T-helper 9 cell (primary cell): ENCODE results near the gene TSGA10IP.

Experiments
- DNase-seq: peaks from one replicate; pipeline ENCODE4 v3.0.0-alpha.2; 2020
- total RNA-seq, 2 donors: gene quantifications; one replicate each; lab custom pipeline; 2026; lab: John Stamatoyannopoulos, UW

TSGA10IP gene
- 0 to 0.14 reads per million in 2 donors for total RNA-seq

GRCh38 chr11:65945430-65945911 is at the start of gene TSGA10IP:
Gene TSGA10IP (plus strand): TSS chr11:65945480. CDS start chr11:65945676, 196 bp downstream.
- no peak for DNase-seq

DNA sequence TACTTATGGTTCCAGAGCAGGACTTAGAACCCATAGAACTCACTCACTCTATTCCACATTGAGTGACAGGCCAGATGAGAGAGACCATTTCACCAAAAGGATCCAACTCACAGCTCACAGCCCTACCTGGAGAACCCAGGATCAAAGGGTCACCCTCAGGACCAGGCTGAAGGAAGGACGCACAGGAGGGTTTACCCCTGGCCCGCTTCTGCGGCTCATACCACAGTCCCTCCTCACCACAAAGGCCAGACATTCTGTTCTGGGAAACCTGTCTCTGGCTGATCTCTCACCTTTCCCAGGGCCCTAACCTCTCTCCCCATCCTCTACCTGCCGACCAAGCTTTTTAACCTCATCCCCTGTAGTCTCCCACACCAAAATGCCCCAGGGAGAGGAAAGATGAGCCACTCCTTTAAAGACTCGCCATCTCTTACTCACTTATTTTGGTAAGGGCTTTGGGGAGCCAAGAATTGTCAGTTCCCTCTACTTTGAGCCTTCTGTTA is 49.7 kb upstream of the TSGA10IP start:
- DNase-seq: no peak

DNA sequence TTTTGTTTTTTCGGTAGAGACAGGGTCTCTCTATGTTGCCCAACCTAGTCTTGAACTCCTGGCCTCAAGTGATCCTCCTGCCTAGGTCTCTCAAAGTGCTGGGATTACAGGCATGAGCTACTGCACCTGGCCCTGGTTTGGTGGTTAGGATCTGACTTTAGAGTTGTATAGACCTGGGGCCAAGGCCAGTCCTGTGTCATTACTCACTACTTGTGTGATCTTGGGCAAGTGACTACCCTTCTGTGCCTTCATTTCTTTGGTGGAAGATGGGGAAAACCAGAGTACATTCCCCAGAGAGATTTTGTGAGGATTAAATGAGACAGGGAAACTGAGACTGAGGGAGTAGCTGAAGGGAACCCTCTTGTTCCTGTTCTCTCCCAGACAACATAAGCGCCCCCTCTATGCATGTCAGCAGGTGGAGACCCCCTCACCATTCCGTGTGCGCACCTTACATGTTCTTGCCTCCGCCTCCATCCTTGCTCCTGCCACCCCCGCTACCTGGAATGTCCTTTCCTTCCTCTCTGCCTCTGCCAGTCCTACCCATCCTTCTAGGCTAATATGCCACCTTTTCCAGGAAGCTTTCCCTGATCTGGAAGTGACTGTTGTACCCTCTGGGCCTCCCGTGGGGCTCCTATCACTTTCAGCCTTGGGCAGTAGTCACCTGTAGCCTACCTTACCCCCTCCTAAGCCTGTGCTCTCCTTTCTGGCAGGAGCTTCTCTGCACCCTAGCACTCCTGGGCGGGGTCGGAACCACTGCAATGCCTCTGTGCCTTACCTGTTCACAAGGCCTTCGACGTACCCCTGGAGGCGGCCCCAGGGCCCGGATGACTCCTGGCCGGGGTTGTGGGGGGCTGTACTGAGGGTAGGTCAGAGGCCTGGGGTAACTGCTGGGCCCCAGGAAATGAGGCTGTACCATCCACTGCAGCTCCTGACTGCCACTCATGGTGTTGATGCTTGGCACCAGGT is 49.0 kb upstream of the TSGA10IP start:
- no peak for DNase-seq

GRCh38 chr11:65897020-65897471 is 48.2 kb upstream of the TSGA10IP start:
- no peak for DNase-seq

GRCh38 chr11:65898656-65899355 is 46.5 kb upstream of the TSGA10IP start:
- DNase-seq: no peak

DNA sequence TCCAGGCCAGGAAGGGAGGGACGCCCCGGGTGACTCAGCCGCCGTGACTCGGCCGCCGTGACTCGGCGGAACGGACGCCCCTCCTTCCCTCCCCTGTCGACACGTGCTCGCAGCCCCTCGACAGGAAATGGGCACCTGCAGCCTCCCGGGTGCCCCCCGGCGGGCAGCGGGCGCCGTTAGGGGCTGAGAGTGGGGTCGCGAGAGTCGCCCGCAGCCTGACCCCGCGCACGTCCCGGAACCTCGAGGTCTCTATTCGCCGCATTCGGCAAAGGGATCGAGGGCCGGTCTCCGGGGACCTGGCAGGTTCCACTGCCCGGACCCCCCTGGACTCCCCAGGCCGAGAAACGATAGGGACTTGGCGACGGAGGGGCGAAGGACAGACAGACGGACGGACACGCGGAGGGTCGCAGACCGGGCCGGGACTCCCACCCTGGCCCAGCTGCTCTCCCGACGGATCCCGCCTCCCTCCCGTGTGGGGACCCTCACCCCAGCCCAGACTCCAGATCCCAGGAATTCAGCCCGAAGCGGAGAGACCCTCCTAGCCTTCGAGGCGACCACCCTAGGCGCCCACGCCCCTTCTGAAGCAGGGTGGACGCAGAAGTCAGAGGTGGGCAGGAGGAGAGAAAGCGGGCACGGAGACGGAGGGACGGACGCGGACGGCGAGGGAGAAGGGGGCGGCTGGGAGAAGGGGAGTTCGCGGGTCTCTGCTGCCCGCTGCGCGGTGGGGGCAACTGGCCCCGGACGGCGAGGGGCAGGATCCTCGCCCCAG is 45.7 kb upstream of the TSGA10IP start:
- DNase-seq: peak; percentile 52

DNA sequence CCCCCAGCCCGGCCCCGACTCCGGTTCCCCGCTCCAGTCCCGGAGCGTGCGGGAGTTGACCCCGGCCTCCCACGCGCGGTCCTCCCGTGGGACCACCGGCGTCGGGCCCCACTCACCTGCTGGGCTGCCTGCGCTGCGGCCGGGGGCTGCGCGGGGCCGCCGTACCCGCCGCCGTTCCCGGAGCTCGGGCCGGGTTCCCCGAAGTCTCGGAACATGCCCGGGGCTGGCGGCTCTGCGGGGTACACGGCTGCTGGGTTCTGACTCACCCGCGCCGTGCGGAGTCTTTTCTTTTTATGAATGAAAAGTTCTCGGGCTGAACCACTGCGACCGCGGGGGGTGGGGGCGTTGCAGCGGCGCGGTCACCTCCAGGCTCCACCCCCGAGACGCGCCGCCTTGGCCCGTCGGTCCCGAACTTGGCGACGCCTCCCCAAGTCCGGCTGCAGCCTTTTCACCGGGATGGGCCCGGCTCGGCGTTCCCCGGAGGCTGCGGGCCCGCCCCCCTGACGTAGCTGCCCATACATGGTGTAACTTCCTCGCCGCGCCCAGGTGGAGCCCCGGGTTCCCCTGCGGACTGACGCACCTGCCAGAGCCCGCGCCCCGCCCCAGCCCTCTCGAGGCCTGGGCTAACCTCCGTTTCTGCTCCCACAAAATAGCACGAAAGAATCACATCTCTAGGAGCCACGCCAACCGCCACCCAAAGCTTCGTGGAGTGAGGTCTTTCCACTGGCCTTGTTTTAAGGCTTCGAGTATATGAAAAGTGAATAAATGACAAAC is 45.0 kb upstream of the TSGA10IP start, which contains the start of gene FOSL1:
Gene FOSL1, minus strand, starts transcription at position 264 of the 774 bp plus-strand sequence. Its CDS starts 49 bp downstream, at position 215.
- DNase-seq: peak; percentile 93

- DNase-seq: no peak
Measured at GRCh38 chr11:65900899-65901180, 44.4 kb upstream of the TSGA10IP start.

DNA sequence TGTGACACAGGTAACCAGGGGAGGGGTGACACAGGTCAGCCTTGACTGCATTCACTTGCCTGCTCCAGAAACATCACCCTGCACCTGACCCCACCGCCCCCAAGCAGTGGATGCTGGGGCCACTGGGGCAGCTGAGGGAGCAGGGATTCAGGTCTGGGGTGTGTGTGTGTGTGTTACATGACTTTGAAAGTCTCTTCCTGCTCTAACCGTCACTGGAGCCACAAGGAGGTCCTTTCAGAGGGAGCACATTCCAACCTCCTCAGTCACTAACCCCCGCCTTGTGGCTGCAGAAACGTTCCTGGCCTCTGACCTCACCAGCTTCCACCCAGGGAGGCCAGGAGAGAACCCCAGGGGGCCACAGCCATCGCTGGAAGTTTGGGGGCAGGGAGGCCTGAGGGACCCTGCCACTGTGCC is 42.2 kb upstream of the TSGA10IP start:
- no peak for DNase-seq

DNA sequence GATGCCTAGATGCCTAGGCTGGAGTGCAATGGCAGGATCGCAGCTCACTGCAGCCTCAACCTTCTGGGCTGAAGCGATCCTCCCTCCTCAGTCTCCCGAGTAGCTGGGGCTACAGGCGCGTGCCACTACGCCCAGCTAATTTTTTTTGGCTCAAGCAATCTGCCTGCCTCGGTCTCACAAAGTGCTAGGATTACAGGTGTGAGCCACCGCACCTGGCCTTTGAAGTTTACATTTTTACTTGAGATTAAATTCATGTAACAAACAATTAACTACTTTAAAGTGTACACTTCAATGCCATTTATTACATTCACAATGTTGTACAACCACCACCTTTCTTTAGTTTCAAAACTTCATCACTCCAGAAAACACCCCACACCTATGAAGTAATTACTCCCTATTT is 41.6 kb upstream of the TSGA10IP start:
- no peak for DNase-seq

DNA sequence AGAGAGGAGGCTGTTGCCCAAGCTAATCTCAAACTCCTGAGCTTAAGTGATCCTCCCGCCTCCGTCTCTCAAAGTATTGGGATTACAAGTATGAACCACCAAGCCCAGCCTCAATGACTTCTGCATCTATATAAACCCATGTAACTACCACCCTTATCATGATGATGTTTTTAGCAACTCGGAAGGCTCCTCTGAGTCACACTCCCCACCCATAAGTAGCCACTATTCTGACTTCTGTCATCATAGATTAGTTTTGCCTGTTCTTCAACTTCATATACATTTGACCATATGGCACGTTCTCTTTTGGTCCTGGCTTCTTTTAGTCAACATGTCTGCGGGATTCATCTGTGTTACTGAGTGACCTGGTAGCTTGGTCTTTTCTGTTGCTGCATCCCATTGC is 38.7 kb upstream of the TSGA10IP start:
- DNase-seq: no peak

- DNase-seq: no peak
Measured at GRCh38 chr11:65907878-65908277, 37.4 kb upstream of the TSGA10IP start.

DNA sequence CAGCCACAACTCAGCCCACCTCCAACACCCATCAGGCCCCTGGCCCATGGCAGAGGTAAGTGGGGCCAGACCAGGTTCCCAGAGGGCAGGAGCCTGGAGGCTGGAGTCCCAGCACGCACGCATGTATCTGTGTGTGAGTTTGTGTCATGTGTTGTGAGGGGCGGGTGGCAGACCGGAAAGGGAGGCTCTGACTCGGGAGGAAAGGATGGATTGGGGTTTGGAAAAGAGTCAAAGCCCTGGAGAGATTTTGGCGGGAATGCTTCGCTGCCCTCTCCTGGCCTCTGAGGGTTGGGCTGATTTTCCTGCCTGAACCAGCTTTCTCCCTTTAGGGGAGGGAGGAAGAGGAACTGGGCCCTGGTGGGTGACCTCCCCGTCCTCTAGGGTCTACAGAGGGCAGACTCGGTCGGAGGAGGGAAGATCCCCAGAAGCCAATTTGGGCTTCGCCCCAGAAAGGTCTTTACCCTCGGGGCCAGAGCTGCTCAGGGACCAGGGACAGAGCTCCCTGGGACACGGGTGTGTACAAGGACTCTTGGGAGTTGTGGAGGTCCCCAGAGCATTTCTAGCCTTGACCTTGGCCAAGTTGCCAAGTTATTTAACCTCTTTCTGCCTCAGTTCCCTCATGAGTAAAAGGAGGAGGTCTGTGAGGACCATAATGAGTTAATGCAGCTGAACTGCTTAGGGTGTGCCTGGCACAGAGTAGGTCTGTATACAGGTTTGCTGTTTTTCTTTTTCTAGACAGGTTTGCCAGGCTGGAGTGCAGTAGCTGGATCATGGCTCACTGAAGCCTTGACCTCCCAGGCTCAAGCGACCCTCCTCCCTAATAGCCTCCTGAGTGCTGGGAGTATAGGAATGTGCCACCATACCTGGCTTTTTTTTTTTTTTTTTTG is 33.4 kb upstream of the TSGA10IP start:
- DNase-seq: no peak

- DNase-seq: no peak
Measured at GRCh38 chr11:65912845-65913244, 32.4 kb upstream of the TSGA10IP start.

GRCh38 chr11:65915101-65915820 is 30.0 kb upstream of the TSGA10IP start:
- no peak for DNase-seq

DNA sequence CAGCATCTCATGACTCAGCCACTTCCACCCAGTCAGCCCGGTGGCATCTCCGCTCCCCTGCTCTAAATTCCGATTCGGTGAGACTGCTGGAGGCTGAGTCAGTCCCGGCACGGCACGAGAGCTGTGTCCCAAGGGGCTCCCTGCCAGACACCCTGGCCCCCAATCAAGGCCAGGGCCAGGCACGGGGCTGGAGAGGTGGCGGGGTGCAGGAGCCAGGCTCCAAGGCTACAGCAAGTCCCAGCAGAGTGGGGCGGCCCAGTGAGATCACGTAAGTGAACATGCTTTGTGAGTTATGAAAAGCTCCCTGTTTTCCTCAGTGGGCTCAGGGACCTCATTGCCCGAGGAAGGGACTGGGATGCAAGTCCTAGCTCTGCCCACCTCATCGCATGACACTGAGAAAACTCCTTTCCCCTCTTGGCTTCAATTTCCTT is 29.4 kb upstream of the TSGA10IP start:
- DNase-seq: no peak

- DNase-seq: no peak
Measured at GRCh38 chr11:65916391-65916790, 28.9 kb upstream of the TSGA10IP start.

DNA sequence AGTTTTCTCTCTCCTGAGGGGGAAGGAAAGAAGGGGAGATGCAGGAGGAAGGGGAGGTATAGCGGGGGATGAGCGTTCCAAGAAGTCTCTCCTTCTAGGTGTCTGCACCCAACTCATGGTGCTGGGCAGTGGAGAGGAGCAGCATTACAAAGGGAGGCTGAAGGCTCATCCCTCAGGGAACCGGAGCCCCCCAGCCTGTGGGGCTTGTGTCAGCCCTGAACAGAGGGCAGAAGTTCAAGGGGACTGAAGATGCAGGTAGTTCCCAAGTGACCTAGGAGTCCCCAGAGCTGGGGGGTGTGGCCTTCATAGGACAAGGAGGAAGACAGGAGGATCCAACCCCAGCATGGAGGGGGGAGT is 28.2 kb upstream of the TSGA10IP start:
- no peak for DNase-seq

DNA sequence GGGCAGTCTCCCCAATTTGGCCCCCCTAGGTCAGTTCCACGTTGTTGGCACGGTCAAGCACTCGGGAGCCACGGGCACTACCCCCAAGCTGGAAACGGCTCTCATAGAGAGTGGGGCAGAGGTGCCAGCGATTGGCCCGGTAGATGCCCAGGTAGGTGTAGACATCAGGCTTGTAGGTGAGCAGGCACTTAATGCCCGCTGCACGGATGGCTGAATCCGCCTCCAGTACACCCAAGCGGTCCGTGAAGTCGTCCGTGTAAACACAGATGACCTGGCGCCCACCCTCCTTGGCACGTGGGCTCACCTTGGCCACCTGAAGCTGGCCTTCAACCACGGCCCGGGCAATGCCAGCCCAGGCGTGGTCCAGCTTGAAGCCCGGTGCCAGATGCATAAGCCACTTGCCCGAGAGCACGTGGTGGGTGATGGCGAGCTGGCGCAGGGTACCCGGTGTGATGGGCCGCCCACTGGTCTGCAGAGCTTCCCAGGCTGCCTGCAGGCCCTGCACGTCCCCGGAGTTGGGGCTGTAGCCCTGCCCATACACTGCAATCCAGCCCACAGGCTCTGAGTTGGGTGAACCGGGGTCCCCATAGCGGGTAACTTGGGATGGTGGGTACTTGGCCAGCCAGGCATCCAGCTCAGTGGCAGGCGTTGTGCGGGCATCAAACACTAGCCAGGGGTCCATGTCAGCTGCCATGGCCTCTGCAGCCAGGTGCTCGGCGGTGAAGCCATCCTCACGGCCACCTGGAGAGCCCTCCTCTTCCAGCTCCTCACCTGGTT is 27.7 kb upstream of the TSGA10IP start:
- DNase-seq: no peak
